MM.1S (cell line): ENCODE results near the gene MRPS18A.
A peak's percentile ranks its signal among the peaks of the same experiment; 100 is the strongest.

ENCODE experiments used
- DNase-seq: peaks from one replicate; pipeline ENCODE4 v3.0.0-alpha.2; 2015
- H2AFZ ChIP-seq: fragments of 300-600 bp; sonication (generic); 2 replicates; pipeline ENCODE4 v1.6.0; 2016; ENCODE audit warnings: antibody characterized with exemption, low read length
- H3F3A ChIP-seq: fragments of 300-600 bp; sonication (generic); 2 replicates; pipeline ENCODE4 v1.6.1; 2016; ENCODE audit warnings: mild to moderate bottlenecking, antibody characterized with exemption, low read length, moderate library complexity, mixed read lengths; ENCODE audit not compliant: insufficient read depth
- H3K27ac ChIP-seq: fragments of 300-600 bp; sonication (generic); 2 replicates; pipeline ENCODE4 v1.5.1; 2016; ENCODE audit warnings: mild to moderate bottlenecking, low read length
- H3K27me3 ChIP-seq: fragments of 300-600 bp; sonication (generic); replicated peaks from 2 replicates; pipeline ENCODE4 v1.6.0; 2016; ENCODE audit warnings: low read length; ENCODE audit not compliant: insufficient read depth
- H3K36me3 ChIP-seq: fragments of 300-600 bp; sonication (generic); replicated peaks from 2 replicates; pipeline ENCODE4 v1.6.1; 2016; ENCODE audit warnings: mild to moderate bottlenecking, low read length, mixed read lengths; ENCODE audit not compliant: insufficient read depth
- H3K4me1 ChIP-seq: fragments of 300-600 bp; sonication (generic); 2 replicates; pipeline ENCODE4 v1.6.1; 2016; ENCODE audit warnings: low read length, mixed read lengths
- H3K4me2 ChIP-seq: fragments of 300-600 bp; sonication (generic); 2 replicates; pipeline ENCODE4 v1.6.0; 2016; ENCODE audit warnings: low read depth, low read length
- H3K4me3 ChIP-seq: fragments of 300-600 bp; sonication (generic); 2 replicates; pipeline ENCODE4 v1.5.1; 2016; ENCODE audit warnings: low read length, mixed read lengths
- H3K79me2 ChIP-seq: fragments of 300-600 bp; sonication (generic); 2 replicates; pipeline ENCODE4 v1.6.1; 2016; ENCODE audit warnings: mixed run types, low read length, mixed read lengths
- H3K9ac ChIP-seq: fragments of 300-600 bp; sonication (generic); 2 replicates; pipeline ENCODE4 v1.6.1; 2016; ENCODE audit warnings: low read length, mixed read lengths
- H3K9me2 ChIP-seq: fragments of 300-600 bp; sonication (generic); replicated peaks from 2 replicates; pipeline ENCODE4 v1.6.1; 2016; ENCODE audit warnings: mild to moderate bottlenecking, low read length, mixed read lengths; ENCODE audit not compliant: insufficient read depth
- H3K9me3 ChIP-seq: fragments of 300-600 bp; sonication (generic); replicated peaks from 2 replicates; pipeline ENCODE4 v1.6.1; 2016; ENCODE audit warnings: mild to moderate bottlenecking, low read length, mixed read lengths; ENCODE audit not compliant: insufficient read depth
- H4K20me1 ChIP-seq: fragments of 300-600 bp; sonication (generic); 2 replicates; pipeline ENCODE4 v1.6.1; 2016; ENCODE audit warnings: mild to moderate bottlenecking, low read length, moderate library complexity, mixed read lengths; ENCODE audit not compliant: insufficient read depth
- CTCF ChIP-seq: fragments of 300-600 bp; sonication (generic); IDR thresholded peaks from 2 replicates; pipeline ENCODE4 v1.5.1; 2016; ENCODE audit warnings: antibody characterized with exemption, low read length, mixed read lengths
- EZH2 ChIP-seq: fragments of 300-600 bp; sonication (generic); optimal IDR thresholded peaks from 2 replicates; pipeline ENCODE3; 2017; ENCODE audit warnings: low read depth, mild to moderate bottlenecking, antibody characterized with exemption, low read length, mixed read lengths
- EZH2phosphoT487 ChIP-seq: fragments of 300-600 bp; sonication (generic); IDR thresholded peaks from 2 replicates; pipeline ENCODE4 v1.6.1; 2018; ENCODE audit warnings: antibody characterized with exemption, low read length

Gene MRPS18A

GRCh38 chr6:43687437-43688347 lies at the start of gene MRPS18A:
MRPS18A (minus strand) TSS chr6:43687791; CDS start chr6:43687779, 12 bp downstream.
- Histone ChIP-seq H3K27me3 (no peaks in the 10 kb centered on the region), H3K9me2 (no peaks in the 10 kb centered on the region), H4K20me1 (0 out of 2 replicates have a peak, but pooled peaks cover 6% of the 10 kb centered on the region), H3K9me3 (no peaks in the 10 kb centered on the region), H3K27ac (peak within 1 kb of the TSS; percentile 40; the same call in 1 of the 2 replicates), H3K79me2 (peaks cover 55% of the 10 kb centered on the region), H3K4me3 (peak within 1 kb of the TSS; percentile 94), H3K4me2 (peak within 1 kb of the TSS; percentile 97), H3K4me1 (peaks cover 35% of the 10 kb centered on the region), H3F3A (peaks cover 12% of the 10 kb centered on the region; the same call in 1 of the 2 replicates), H3K9ac (peak within 1 kb of the TSS; percentile 83), H3K36me3 (no peaks in the 10 kb centered on the region), H2AFZ (peak within 1 kb of the TSS; percentile 79)
- TF ChIP-seq CTCF, result no peak
- no peak for TF ChIP-seq EZH2
- no peak for TF ChIP-seq EZH2phosphoT487
- DNase-seq, result peak; percentile 82

GRCh38 chr6:43736844-43737243 lies 49.3 kb upstream of the MRPS18A start:
- TF ChIP-seq EZH2, result no peak
- TF ChIP-seq CTCF, result no peak
- no peak for TF ChIP-seq EZH2phosphoT487
- Histone ChIP-seq H3K4me1 (peaks cover 18% of the 10 kb centered on the region), H3K4me3 (no peak overlapping the region), H4K20me1 (no peaks in the 10 kb centered on the region), H3F3A (no peaks in the 10 kb centered on the region), H3K27me3 (no peaks in the 10 kb centered on the region), H3K9ac (no peak overlapping the region), H3K36me3 (no peaks in the 10 kb centered on the region), H2AFZ (no peak overlapping the region), H3K9me2 (no peaks in the 10 kb centered on the region), H3K4me2 (no peak overlapping the region), H3K27ac (no peak overlapping the region), H3K9me3 (no peaks in the 10 kb centered on the region), H3K79me2 (no peaks in the 10 kb centered on the region)
- no peak for DNase-seq

- no peak overlapping the region for H3K4me3 ChIP-seq
- no peaks in the 10 kb centered on the region for H3K79me2 ChIP-seq
- no peak for TF ChIP-seq EZH2
- no peak for TF ChIP-seq EZH2phosphoT487
- no peak for TF ChIP-seq CTCF
- no peak overlapping the region for H3K4me2 ChIP-seq
- no peaks in the 10 kb centered on the region for H3K36me3 ChIP-seq
- no peak overlapping the region for H2AFZ ChIP-seq
- H4K20me1 ChIP-seq, result no peaks in the 10 kb centered on the region
- H3K27ac ChIP-seq, result no peak overlapping the region
- H3K9me2 ChIP-seq, result no peaks in the 10 kb centered on the region
- no peaks in the 10 kb centered on the region for H3F3A ChIP-seq
- H3K9ac ChIP-seq, result no peak overlapping the region
- no peaks in the 10 kb centered on the region for H3K27me3 ChIP-seq
- no peak for DNase-seq
- H3K9me3 ChIP-seq, result no peaks in the 10 kb centered on the region
- H3K4me1 ChIP-seq, result peaks cover 18% of the 10 kb centered on the region
These were observed 48.7 kb upstream of the MRPS18A start for GRCh38 chr6:43736211-43736786.
